ENCODE data around the gene MYOM3. TPM values are rescaled to one million over a fixed set of nuclear protein-coding genes. Genes with fewer than 3 reads are reported as not detected.

MYOM3 gene
- total and polyA plus RNA-seq, 2 of the 13 experiments (the other 11 are each of a cell fraction or from before 2014, with no cell fraction given) = 5.8 to 15.3 TPM

DNA sequence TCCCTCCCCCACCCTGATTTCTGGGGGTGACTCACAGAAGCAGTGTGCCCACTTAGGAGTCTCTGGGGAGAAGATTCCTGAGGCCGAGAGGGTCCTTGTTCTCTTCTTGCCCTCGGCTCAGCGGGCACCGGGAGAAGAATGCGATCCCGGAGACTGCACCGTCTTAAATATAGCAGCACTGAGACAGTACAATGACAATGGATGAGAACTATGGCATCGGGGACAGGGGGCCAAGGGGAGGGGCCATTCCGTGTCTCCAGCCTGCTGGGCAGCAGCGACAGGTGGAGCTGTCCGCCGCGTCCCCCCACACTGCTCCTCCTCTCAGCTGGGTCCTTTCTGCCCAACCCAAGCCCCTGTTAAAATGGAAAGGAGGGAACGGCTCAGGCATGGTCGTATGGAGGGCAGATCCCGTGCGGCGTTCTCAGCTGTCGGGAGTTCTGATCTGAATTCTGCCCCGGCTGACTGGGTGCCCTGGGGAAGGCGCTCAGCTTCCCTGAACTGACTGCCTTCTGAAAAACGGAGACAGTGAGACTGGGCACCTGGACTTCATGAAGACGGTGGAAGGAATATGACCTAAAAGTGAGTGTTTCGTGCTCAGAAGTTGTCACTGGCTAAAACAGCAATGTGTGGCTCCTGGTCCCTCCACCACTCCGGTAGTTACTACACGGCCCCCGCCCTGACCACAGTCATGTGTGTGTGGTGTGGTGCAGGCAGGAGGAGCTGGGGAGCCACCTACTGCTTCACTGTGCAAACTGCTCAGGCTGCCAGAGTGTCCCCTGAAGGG is at the start of gene MYOM3 (continued):
- TF ChIP-seq, protein P1, sequence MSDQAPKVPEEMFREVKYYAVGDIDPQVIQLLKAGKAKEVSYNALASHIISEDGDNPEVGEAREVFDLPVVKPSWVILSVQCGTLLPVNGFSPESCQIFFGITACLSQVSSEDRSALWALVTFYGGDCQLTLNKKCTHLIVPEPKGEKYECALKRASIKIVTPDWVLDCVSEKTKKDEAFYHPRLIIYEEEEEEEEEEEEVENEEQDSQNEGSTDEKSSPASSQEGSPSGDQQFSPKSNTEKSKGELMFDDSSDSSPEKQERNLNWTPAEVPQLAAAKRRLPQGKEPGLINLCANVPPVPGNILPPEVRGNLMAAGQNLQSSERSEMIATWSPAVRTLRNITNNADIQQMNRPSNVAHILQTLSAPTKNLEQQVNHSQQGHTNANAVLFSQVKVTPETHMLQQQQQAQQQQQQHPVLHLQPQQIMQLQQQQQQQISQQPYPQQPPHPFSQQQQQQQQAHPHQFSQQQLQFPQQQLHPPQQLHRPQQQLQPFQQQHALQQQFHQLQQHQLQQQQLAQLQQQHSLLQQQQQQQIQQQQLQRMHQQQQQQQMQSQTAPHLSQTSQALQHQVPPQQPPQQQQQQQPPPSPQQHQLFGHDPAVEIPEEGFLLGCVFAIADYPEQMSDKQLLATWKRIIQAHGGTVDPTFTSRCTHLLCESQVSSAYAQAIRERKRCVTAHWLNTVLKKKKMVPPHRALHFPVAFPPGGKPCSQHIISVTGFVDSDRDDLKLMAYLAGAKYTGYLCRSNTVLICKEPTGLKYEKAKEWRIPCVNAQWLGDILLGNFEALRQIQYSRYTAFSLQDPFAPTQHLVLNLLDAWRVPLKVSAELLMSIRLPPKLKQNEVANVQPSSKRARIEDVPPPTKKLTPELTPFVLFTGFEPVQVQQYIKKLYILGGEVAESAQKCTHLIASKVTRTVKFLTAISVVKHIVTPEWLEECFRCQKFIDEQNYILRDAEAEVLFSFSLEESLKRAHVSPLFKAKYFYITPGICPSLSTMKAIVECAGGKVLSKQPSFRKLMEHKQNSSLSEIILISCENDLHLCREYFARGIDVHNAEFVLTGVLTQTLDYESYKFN (CRISPR knock-in tag; conservative IDR thresholded peaks at IDR 0.05) = peak; percentile 36; the same call in 1 of the 2 replicates
- TF ChIP-seq MATR3 (CRISPR knock-in tag; IDR thresholded peaks at IDR 0.05) (no peak), RARA (CRISPR knock-in tag; IDR thresholded peaks at IDR 0.05) (no peak), ZNF781 (CRISPR knock-in tag; IDR thresholded peaks at IDR 0.05; ENCODE audit: borderline replicate concordance, not compliant biosample characterization) (no peak), ZNF790 (CRISPR knock-in tag; IDR thresholded peaks at IDR 0.05; ENCODE audit: borderline replicate concordance) (no peak), ZNF460 (CRISPR knock-in tag; IDR thresholded peaks at IDR 0.05; ENCODE audit: borderline replicate concordance) (no peak), KDM5A (IDR thresholded peaks at IDR 0.05; ENCODE audit: borderline replicate concordance, low read length) (no peak), ZFP90 (CRISPR knock-in tag; IDR thresholded peaks at IDR 0.05; ENCODE audit: borderline replicate concordance) (no peak), KAT7 (CRISPR knock-in tag; IDR thresholded peaks at IDR 0.05; ENCODE audit: borderline replicate concordance) (no peak), ZNF629 (CRISPR knock-in tag; conservative IDR thresholded peaks at IDR 0.05) (no peak), TEAD2 (CRISPR knock-in tag; IDR thresholded peaks at IDR 0.05) (no peak), MTF2 (CRISPR knock-in tag; IDR thresholded peaks at IDR 0.05; ENCODE audit: borderline replicate concordance) (peak; percentile 28; the same call in 1 of the 2 replicates), MZF1 (CRISPR knock-in tag; IDR thresholded peaks at IDR 0.05; ENCODE audit: borderline replicate concordance) (no peak), ZNF75D (CRISPR knock-in tag; IDR thresholded peaks at IDR 0.05; ENCODE audit: borderline replicate concordance) (no peak), BCL6 (CRISPR knock-in tag; IDR thresholded peaks at IDR 0.05) (no peak), ZNF550 (CRISPR knock-in tag; IDR thresholded peaks at IDR 0.05; ENCODE audit: borderline replicate concordance) (no peak), ZNF432 (CRISPR knock-in tag; IDR thresholded peaks at IDR 0.05; ENCODE audit: borderline replicate concordance) (no peak)
- TF ChIP-seq, protein P2, sequence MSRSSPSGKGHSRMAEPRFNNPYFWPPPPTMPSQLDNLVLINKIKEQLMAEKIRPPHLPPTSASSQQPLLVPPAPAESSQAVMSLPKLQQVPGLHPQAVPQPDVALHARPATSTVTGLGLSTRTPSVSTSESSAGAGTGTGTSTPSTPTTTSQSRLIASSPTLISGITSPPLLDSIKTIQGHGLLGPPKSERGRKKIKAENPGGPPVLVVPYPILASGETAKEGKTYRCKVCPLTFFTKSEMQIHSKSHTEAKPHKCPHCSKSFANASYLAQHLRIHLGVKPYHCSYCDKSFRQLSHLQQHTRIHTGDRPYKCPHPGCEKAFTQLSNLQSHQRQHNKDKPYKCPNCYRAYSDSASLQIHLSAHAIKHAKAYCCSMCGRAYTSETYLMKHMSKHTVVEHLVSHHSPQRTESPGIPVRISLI (CRISPR knock-in tag; IDR thresholded peaks at IDR 0.05; ENCODE audit: borderline replicate concordance) = no peak
- TF ChIP-seq, protein P3, sequence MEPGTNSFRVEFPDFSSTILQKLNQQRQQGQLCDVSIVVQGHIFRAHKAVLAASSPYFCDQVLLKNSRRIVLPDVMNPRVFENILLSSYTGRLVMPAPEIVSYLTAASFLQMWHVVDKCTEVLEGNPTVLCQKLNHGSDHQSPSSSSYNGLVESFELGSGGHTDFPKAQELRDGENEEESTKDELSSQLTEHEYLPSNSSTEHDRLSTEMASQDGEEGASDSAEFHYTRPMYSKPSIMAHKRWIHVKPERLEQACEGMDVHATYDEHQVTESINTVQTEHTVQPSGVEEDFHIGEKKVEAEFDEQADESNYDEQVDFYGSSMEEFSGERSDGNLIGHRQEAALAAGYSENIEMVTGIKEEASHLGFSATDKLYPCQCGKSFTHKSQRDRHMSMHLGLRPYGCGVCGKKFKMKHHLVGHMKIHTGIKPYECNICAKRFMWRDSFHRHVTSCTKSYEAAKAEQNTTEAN (CRISPR knock-in tag; conservative IDR thresholded peaks at IDR 0.05) = no peak
- TF ChIP-seq, protein P4, sequence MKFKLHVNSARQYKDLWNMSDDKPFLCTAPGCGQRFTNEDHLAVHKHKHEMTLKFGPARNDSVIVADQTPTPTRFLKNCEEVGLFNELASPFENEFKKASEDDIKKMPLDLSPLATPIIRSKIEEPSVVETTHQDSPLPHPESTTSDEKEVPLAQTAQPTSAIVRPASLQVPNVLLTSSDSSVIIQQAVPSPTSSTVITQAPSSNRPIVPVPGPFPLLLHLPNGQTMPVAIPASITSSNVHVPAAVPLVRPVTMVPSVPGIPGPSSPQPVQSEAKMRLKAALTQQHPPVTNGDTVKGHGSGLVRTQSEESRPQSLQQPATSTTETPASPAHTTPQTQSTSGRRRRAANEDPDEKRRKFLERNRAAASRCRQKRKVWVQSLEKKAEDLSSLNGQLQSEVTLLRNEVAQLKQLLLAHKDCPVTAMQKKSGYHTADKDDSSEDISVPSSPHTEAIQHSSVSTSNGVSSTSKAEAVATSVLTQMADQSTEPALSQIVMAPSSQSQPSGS (CRISPR knock-in tag; IDR thresholded peaks at IDR 0.05) = 0 out of 2 replicates have a peak, but pooled peaks have one; percentile 18

Measured in HepG2 (cell line).